Large intestine (tissue), 3 donors: ENCODE results near the gene ENTPD2. TPM values are rescaled to one million over a fixed set of nuclear protein-coding genes. Genes with fewer than 3 reads are reported as not detected.
"Not testable (repeated sequence)": the region's sequence is repeated elsewhere in the genome, so short reads cannot be mapped to it uniquely, and the experiment has no call there.

Experiments
- DNase-seq, 2 donors: peaks; one replicate each; pipeline versions ENCODE4 v3.0.0 to v3.0.0-alpha.2; 2013
- H3K27ac ChIP-seq: one replicate; pipeline ENCODE4 v1.5.1; 2013; ENCODE audit warnings: low read length
- H3K27me3 ChIP-seq: 2 replicates; pipeline ENCODE4 v1.6.1; 2013; ENCODE audit warnings: low read length; ENCODE audit not compliant: control insufficient read depth, insufficient read depth
- H3K36me3 ChIP-seq: 2 replicates; pipeline ENCODE4 v1.6.1; 2013; ENCODE audit warnings: low read length; ENCODE audit not compliant: control insufficient read depth, insufficient read depth
- H3K4me1 ChIP-seq: one replicate; pipeline ENCODE4 v1.6.1; 2013; ENCODE audit warnings: low read length; ENCODE audit not compliant: control insufficient read depth, insufficient read depth
- H3K4me3 ChIP-seq: one replicate; pipeline ENCODE4 v1.5.1; 2013; ENCODE audit warnings: low read length
- H3K9me3 ChIP-seq: one replicate; pipeline ENCODE4 v1.6.1; 2013; ENCODE audit warnings: mild to moderate bottlenecking, low read depth, low read length, moderate library complexity; ENCODE audit not compliant: control insufficient read depth
- WGBS: methylation state at CpG from one replicate; pipeline ENCODE4 v1.1.5; 2013; ENCODE audit warnings: low lambda C conversion rate; ENCODE audit not compliant: insufficient coverage; 5-methylcytosine and 5-hydroxymethylcytosine counted together
- polyA plus RNA-seq: library from polyadenylated mRNA; unstranded; fragments of 120-200 nt; gene quantifications from one replicate; pipeline ENCODE4 v1.2.1, GENCODE V29; 2013

The ENTPD2 gene
- polyA plus RNA-seq, 1 donor = 9.9 TPM

- not testable (repeated sequence) for H3K27ac ChIP-seq, H3K4me1 ChIP-seq, H3K36me3 ChIP-seq, H3K4me3 ChIP-seq, DNase-seq, H3K27me3 ChIP-seq
- WGBS = no CpG with 5 or more reads among the region's 17 CpGs
- peaks cover 20% of the 10 kb centered on the region for H3K9me3 ChIP-seq
Measured at GRCh38 chr9:137004285-137004684, 49.6 kb downstream of the ENTPD2 start.

GRCh38 chr9:137002646-137003041 is 51.2 kb downstream of the ENTPD2 start:
- H3K4me1 ChIP-seq = no peaks in the 10 kb centered on the region
- H3K4me3 ChIP-seq = no peak overlapping the region
- no peak overlapping the region for H3K27ac ChIP-seq
- no peaks in the 10 kb centered on the region for H3K36me3 ChIP-seq
- WGBS = no CpG with 5 or more reads among the region's 10 CpGs
- DNase-seq = no peak
- peaks cover 20% of the 10 kb centered on the region for H3K9me3 ChIP-seq
- H3K27me3 ChIP-seq = peaks cover 2% of the 10 kb centered on the region

- WGBS = 100% methylated on average over 1 of the region's 20 CpGs
- peaks cover 5% of the 10 kb centered on the region for H3K4me1 ChIP-seq
- H3K36me3 ChIP-seq = no peaks in the 10 kb centered on the region
- H3K27me3 ChIP-seq = peaks cover 8% of the 10 kb centered on the region
- H3K4me3 ChIP-seq = no peak overlapping the region
- no peak overlapping the region for H3K27ac ChIP-seq
- peaks cover 17% of the 10 kb centered on the region for H3K9me3 ChIP-seq
- no peak for DNase-seq
Measured at GRCh38 chr9:137001857-137002645, 51.8 kb downstream of the ENTPD2 start.

GRCh38 chr9:137000177-137000930 is 53.5 kb downstream of the ENTPD2 start:
- Histone ChIP-seq H3K4me3 (no peak overlapping the region), H3K4me1 (peaks cover 16% of the 10 kb centered on the region)

More at GRCh38 chr9:137000177-137000930, 53.5 kb downstream of the ENTPD2 start:
- no peaks in the 10 kb centered on the region for H3K36me3 ChIP-seq
- no CpG with 5 or more reads among the region's 10 CpGs for WGBS
- DNase-seq = no peak
- peaks cover 6% of the 10 kb centered on the region for H3K9me3 ChIP-seq
- no peak overlapping the region for H3K27ac ChIP-seq
- peaks cover 25% of the 10 kb centered on the region for H3K27me3 ChIP-seq

Other genes starting within 250 kb of the ENTPD2 start
- 97.3 TPM for gene RABL6, start 246.1 kb downstream of the ENTPD2 start, polyA plus RNA-seq
- gene AJM1, start 211.6 kb downstream of the ENTPD2 start, polyA plus RNA-seq = 10.4 TPM
- 312 TPM for gene PHPT1, start 204.7 kb downstream of the ENTPD2 start, polyA plus RNA-seq
- gene MAMDC4, start 201.7 kb downstream of the ENTPD2 start, polyA plus RNA-seq = 772 TPM
- 585 TPM for gene EDF1, start 187.8 kb downstream of the ENTPD2 start, polyA plus RNA-seq
- gene TRAF2, start 167.5 kb downstream of the ENTPD2 start, polyA plus RNA-seq = 18.5 TPM
- gene FBXW5, start 109.3 kb downstream of the ENTPD2 start, polyA plus RNA-seq = 86.8 TPM
- gene C8G, start 108.8 kb downstream of the ENTPD2 start, polyA plus RNA-seq = 36.0 TPM
- gene LCN12, start 101.8 kb downstream of the ENTPD2 start, polyA plus RNA-seq = 121 TPM
- 4.6 TPM for gene PTGDS, start 76.6 kb downstream of the ENTPD2 start, polyA plus RNA-seq
- gene LCNL1, start 71.1 kb downstream of the ENTPD2 start, polyA plus RNA-seq = 0.09 TPM
- gene PAXX, start 61.6 kb downstream of the ENTPD2 start, polyA plus RNA-seq = 38.9 TPM
- gene CLIC3, start 57.5 kb downstream of the ENTPD2 start, polyA plus RNA-seq = 3.6 TPM
- 25.3 TPM for gene ABCA2, start 25.8 kb downstream of the ENTPD2 start, polyA plus RNA-seq
- gene FUT7, start 22.0 kb downstream of the ENTPD2 start, polyA plus RNA-seq = 0.69 TPM
- 42.7 TPM for gene NPDC1, start 7.9 kb downstream of the ENTPD2 start, polyA plus RNA-seq
- gene SAPCD2, start 16.5 kb upstream of the ENTPD2 start, polyA plus RNA-seq = 12.1 TPM
- gene UAP1L1, start 23.5 kb upstream of the ENTPD2 start, polyA plus RNA-seq = 32.4 TPM
- 39.5 TPM for gene MAN1B1, start 32.9 kb upstream of the ENTPD2 start, polyA plus RNA-seq
- gene DPP7, start 60.7 kb upstream of the ENTPD2 start, polyA plus RNA-seq = 196 TPM
- gene GRIN1, start 85.1 kb upstream of the ENTPD2 start, polyA plus RNA-seq = 2.6 TPM
- 12.0 TPM for gene LRRC26, start 116.0 kb upstream of the ENTPD2 start, polyA plus RNA-seq
- not detected for gene TMEM210, start 118.0 kb upstream of the ENTPD2 start, polyA plus RNA-seq
- gene ANAPC2, start 134.5 kb upstream of the ENTPD2 start, polyA plus RNA-seq = 47.0 TPM
- gene SSNA1, start 134.6 kb upstream of the ENTPD2 start, polyA plus RNA-seq = 66.0 TPM
- gene TPRN, start 146.7 kb upstream of the ENTPD2 start, polyA plus RNA-seq = 32.1 TPM
- 33.1 TPM for gene TMEM203, start 151.6 kb upstream of the ENTPD2 start, polyA plus RNA-seq
- gene NDOR1, start 151.6 kb upstream of the ENTPD2 start, polyA plus RNA-seq = 12.1 TPM
- 11.0 TPM for gene RNF208, start 168.2 kb upstream of the ENTPD2 start, polyA plus RNA-seq
- 71.7 TPM for gene CYSRT1, start 171.1 kb upstream of the ENTPD2 start, polyA plus RNA-seq
- 87.5 TPM for gene RNF224, start 173.4 kb upstream of the ENTPD2 start, polyA plus RNA-seq
- gene SLC34A3, start 176.8 kb upstream of the ENTPD2 start, polyA plus RNA-seq = 36.9 TPM
- 402 TPM for gene TUBB4B, start 187.2 kb upstream of the ENTPD2 start, polyA plus RNA-seq
- gene STPG3, start 197.2 kb upstream of the ENTPD2 start, polyA plus RNA-seq = 3.4 TPM
- gene NELFB, start 201.3 kb upstream of the ENTPD2 start, polyA plus RNA-seq = 45.9 TPM
- gene TOR4A, start 223.7 kb upstream of the ENTPD2 start, polyA plus RNA-seq = 18.4 TPM
- gene NRARP, start 248.2 kb upstream of the ENTPD2 start, polyA plus RNA-seq = 32.4 TPM